Measurements from ENCODE around the gene MREG.
A peak's percentile ranks its signal among the peaks of the same experiment; 100 is the strongest.

DNA sequence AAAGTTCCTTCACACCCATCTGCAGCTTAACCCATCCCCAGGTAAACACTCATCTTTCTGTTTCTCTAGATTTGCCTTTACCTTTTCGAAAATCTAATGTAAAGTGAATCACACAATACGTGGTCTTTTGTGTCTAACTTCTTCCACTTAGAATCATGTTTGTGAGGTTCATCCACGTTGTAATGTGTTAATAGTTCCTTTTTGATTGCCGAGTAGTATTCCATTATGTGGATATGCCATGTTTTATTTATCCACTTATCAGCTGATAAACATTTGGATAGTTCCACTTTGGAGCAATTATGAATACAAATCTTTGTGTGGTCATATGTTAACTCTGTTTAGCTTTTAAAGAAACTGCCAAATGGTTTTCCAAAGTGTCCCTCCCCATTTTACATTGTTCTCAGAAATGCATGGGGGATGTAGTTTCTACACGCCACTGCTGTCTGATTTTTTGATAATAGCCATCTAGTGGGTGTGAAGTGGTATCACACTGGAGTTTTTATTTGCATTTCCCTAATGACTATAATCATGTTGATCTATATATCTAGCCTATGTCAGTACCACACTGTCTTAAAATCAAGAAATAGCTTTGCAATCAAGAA is 46.0 kb upstream of the MREG start:
- TF ChIP-seq, protein P1, sequence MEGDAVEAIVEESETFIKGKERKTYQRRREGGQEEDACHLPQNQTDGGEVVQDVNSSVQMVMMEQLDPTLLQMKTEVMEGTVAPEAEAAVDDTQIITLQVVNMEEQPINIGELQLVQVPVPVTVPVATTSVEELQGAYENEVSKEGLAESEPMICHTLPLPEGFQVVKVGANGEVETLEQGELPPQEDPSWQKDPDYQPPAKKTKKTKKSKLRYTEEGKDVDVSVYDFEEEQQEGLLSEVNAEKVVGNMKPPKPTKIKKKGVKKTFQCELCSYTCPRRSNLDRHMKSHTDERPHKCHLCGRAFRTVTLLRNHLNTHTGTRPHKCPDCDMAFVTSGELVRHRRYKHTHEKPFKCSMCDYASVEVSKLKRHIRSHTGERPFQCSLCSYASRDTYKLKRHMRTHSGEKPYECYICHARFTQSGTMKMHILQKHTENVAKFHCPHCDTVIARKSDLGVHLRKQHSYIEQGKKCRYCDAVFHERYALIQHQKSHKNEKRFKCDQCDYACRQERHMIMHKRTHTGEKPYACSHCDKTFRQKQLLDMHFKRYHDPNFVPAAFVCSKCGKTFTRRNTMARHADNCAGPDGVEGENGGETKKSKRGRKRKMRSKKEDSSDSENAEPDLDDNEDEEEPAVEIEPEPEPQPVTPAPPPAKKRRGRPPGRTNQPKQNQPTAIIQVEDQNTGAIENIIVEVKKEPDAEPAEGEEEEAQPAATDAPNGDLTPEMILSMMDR (conservative IDR thresholded peaks at IDR 0.05; ENCODE audit: low read depth, low read length) = peak; percentile 39; the same call in 1 of the 2 replicates
- TF ChIP-seq EZH2 (IDR thresholded peaks at IDR 0.05; ENCODE audit: borderline replicate concordance, low read depth, low read length, poor library complexity, severe bottlenecking) = no peak
